K562 (cell line): ENCODE results near the gene ROMO1.
"Not testable (repeated sequence)": the region's sequence is repeated elsewhere in the genome, so short reads cannot be mapped to it uniquely, and the experiment has no call there.

ENCODE experiments used
- ARID3A ChIP-seq: IDR thresholded peaks from 2 replicates; pipeline ENCODE4 v1.6.1; 2012; ENCODE audit warnings: low read depth, low read length, improper control_type of control experiment, borderline replicate concordance
- CBX8 ChIP-seq: fragments of 200-600 bp; sonication (generic); IDR thresholded peaks from 2 replicates; pipeline ENCODE4 v1.6.1; 2012; ENCODE audit warnings: borderline replicate concordance, mixed run types, low read depth, mild to moderate bottlenecking, moderate library complexity, mixed read lengths, low read length, control low read depth, inconsistent platforms; ENCODE audit not compliant: poor library complexity, severe bottlenecking; ENCODE audit errors: extremely low read depth
- E2F1 ChIP-seq: sonication (generic); formaldehyde crosslinking; IDR thresholded peaks from 2 replicates; pipeline ENCODE4 v1.8.1; 2023; ENCODE audit warnings: mild to moderate bottlenecking, missing genetic modification reagents, moderate library complexity
- E4F1 ChIP-seq: fragments of 250-450 bp; sonication (Bioruptor Pico); IDR thresholded peaks from 2 replicates; pipeline ENCODE4 v1.5.0; 2021; ENCODE audit warnings: mild to moderate bottlenecking, borderline replicate concordance
- NR2C1 ChIP-seq, 2 experiments: fragments of 450-650 bp; IDR thresholded peaks; 2 replicates each; pipeline ENCODE4 v1.6.1; 2017; ENCODE audit warnings: mild to moderate bottlenecking in 2 of 2, antibody characterized with exemption in 1 of 2, inconsistent platforms in 1 of 2, missing compliant biosample characterization in 1 of 2, missing genetic modification characterization in 1 of 2
- POLR2A ChIP-seq: fragments of 450-650 bp; conservative IDR thresholded peaks from 2 replicates; pipeline ENCODE4 v1.6.1; 2016
- TAF1 ChIP-seq: IDR thresholded peaks from 2 replicates; pipeline ENCODE4 v1.6.1; 2011; ENCODE audit warnings: mild to moderate bottlenecking, low read length, moderate library complexity; ENCODE audit not compliant: insufficient read depth, control insufficient read depth, severe bottlenecking; ENCODE audit errors: extremely low read depth
- ZBTB1 ChIP-seq: sonication (generic); formaldehyde crosslinking; IDR thresholded peaks from 2 replicates; pipeline ENCODE4 v1.8.1; 2023; ENCODE audit warnings: missing genetic modification reagents, low read depth, mild to moderate bottlenecking, borderline replicate concordance
- ZBTB7A ChIP-seq: IDR thresholded peaks from 2 replicates; pipeline ENCODE4 v1.6.1; 2011; ENCODE audit warnings: low read depth, mild to moderate bottlenecking, low read length, moderate library complexity, borderline replicate concordance; ENCODE audit not compliant: control insufficient read depth
- ZNF282 ChIP-seq: sonication (generic); formaldehyde crosslinking; IDR thresholded peaks from 2 replicates; pipeline ENCODE4 v1.8.1; 2023; ENCODE audit warnings: missing genetic modification reagents

GRCh38 chr20:35686872-35687271, 12.3 kb upstream of the ROMO1 start:
- not testable (repeated sequence) for TF ChIP-seq ZBTB1 (CRISPR knock-in tag); TAF1; POLR2A; CBX8; E4F1 (CRISPR knock-in tag); ZBTB7A; ARID3A; NR2C1 (IDR thresholded peaks at IDR 0.05); NR2C1 (tag; IDR thresholded peaks at IDR 0.05); E2F1 (CRISPR knock-in tag); ZNF282 (CRISPR knock-in tag)
